HEK293 (cell line): Measurements from ENCODE around the gene NUCKS1.

Source experiments
- CTCF ChIP-seq: fragments of 450-650 bp; formaldehyde crosslinking; IDR thresholded peaks from 2 replicates; pipeline ENCODE4 v1.5.1; 2016; ENCODE audit warnings: missing biosample characterization, missing genetic modification characterization
- SP7 ChIP-seq: fragments of 450-650 bp; formaldehyde crosslinking; IDR thresholded peaks from 2 replicates; pipeline ENCODE4 v1.5.1; 2016; ENCODE audit warnings: missing biosample characterization, missing genetic modification characterization
- ZNF274 ChIP-seq, 2 experiments: fragments of 200-500 bp in 1 of 2; fragments of 450-650 bp in 1 of 2; sonication (Bioruptor generic) in 1 of 2; formaldehyde crosslinking in 1 of 2; IDR thresholded peaks; 2 replicates each; pipeline versions ENCODE4 v1.5.1 to v1.6.1; 2014 to 2016; ENCODE audit warnings: borderline replicate concordance in 1 of 2, inconsistent platforms in 1 of 2, low read length in 1 of 2, missing biosample characterization in 1 of 2, missing genetic modification characterization in 1 of 2
- ZNF670 ChIP-seq: fragments of 450-650 bp; formaldehyde crosslinking; IDR thresholded peaks from 2 replicates; pipeline ENCODE4 v1.5.1; 2016; ENCODE audit warnings: missing biosample characterization, missing genetic modification characterization, low read depth

- TF ChIP-seq CTCF (tag by site-specific recombination) (no peak), ZNF670 (tag by site-specific recombination) (no peak), SP7 (tag by site-specific recombination) (no peak), ZNF274 (IDR thresholded peaks at IDR 0.05; ENCODE audit: low read length) (no peak), ZNF274 (tag by site-specific recombination; IDR thresholded peaks at IDR 0.05; ENCODE audit: borderline replicate concordance) (no peak)
Measured at GRCh38 chr1:205748403-205749233, 1.4 kb downstream of the NUCKS1 start.
